Type B pancreatic cell (in vitro differentiated cells): ENCODE measurements around the gene GIMAP6. TPM values are rescaled to one million over a fixed set of nuclear protein-coding genes. Genes with fewer than 3 reads are reported as not detected.
"Not testable (repeated sequence)": the region's sequence is repeated elsewhere in the genome, so short reads cannot be mapped to it uniquely, and the experiment has no call there.

ENCODE experiments used
- DNase-seq: peaks from one replicate; pipeline ENCODE4 v3.0.0; 2021; ENCODE audit warnings: mixed read lengths; ENCODE audit not compliant: unreplicated experiment; ENCODE audit errors: extremely low spot score
- H3K27ac Mint-ChIP-seq: 2 replicates; pipeline ENCODE4 v1.8.0; 2021; ENCODE audit warnings: mild to moderate bottlenecking, mixed read lengths
- H3K27me3 Mint-ChIP-seq: 2 replicates; pipeline ENCODE4 v1.8.0; 2021; ENCODE audit warnings: mixed read lengths
- H3K36me3 Mint-ChIP-seq: 2 replicates; pipeline ENCODE4 v1.8.0; 2021; ENCODE audit warnings: mixed read lengths
- H3K4me1 Mint-ChIP-seq: one replicate; pipeline ENCODE4 v1.8.0; 2021; ENCODE audit warnings: mixed read lengths; ENCODE audit not compliant: unreplicated experiment
- H3K4me3 Mint-ChIP-seq: 2 replicates; pipeline ENCODE4 v1.8.0; 2021; ENCODE audit warnings: mild to moderate bottlenecking, mixed read lengths
- H3K9me3 Mint-ChIP-seq: 2 replicates; pipeline ENCODE4 v1.8.0; 2021; ENCODE audit warnings: mixed read lengths
- CTCF ChIP-seq: fragments of 200-600 bp; sonication (generic); conservative IDR thresholded peaks from 2 replicates; pipeline ENCODE4 v1.5.0; 2021; ENCODE audit warnings: antibody characterized with exemption, mild to moderate bottlenecking
- long read RNA-seq: library from polyadenylated mRNA; unstranded; transcript quantifications from one replicate; pipeline ENCODE4 v2.0.0, GENCODE V29; 2020
- total RNA-seq: library from RNA; stranded (reverse); gene quantifications from 2 replicates; pipeline ENCODE4 v1.2.1, GENCODE V29; 2021; ENCODE audit warnings: low replicate concordance

Gene GIMAP6
- total RNA-seq, result not detected in 2 replicates
- long read RNA-seq, result 0 reads

- no peaks in the 10 kb centered on the region for H3K4me1 Mint-ChIP-seq
- no peaks in the 10 kb centered on the region for H3K27me3 Mint-ChIP-seq
- no peak within 1 kb of the TSS for H3K27ac Mint-ChIP-seq
- H3K9me3 Mint-ChIP-seq, result no peaks in the 10 kb centered on the region
- no peak for DNase-seq
- H3K36me3 Mint-ChIP-seq, result no peaks in the 10 kb centered on the region
- TF ChIP-seq CTCF, result no peak
- no peak within 1 kb of the TSS for H3K4me3 Mint-ChIP-seq
Observed at GRCh38 chr7:150631866-150632864, at the start of gene GIMAP6. Gene GIMAP6 (minus strand): TSS chr7:150632385. CDS start chr7:150630142, 2,243 bp downstream.

GRCh38 chr7:150680364-150680763 lies 48.2 kb upstream of the GIMAP6 start:
- not testable (repeated sequence) for H3K4me3 Mint-ChIP-seq, H3K27ac Mint-ChIP-seq, H3K4me1 Mint-ChIP-seq, DNase-seq, H3K27me3 Mint-ChIP-seq, H3K36me3 Mint-ChIP-seq, H3K9me3 Mint-ChIP-seq

- H3K9me3 Mint-ChIP-seq, H3K4me1 Mint-ChIP-seq, H3K27ac Mint-ChIP-seq, H3K36me3 Mint-ChIP-seq, DNase-seq, H3K4me3 Mint-ChIP-seq, H3K27me3 Mint-ChIP-seq: not testable (repeated sequence)
Observed at GRCh38 chr7:150678601-150679000, 46.4 kb upstream of the GIMAP6 start.

- H3K4me1 Mint-ChIP-seq, H3K9me3 Mint-ChIP-seq, DNase-seq, H3K4me3 Mint-ChIP-seq, H3K27me3 Mint-ChIP-seq, H3K27ac Mint-ChIP-seq, H3K36me3 Mint-ChIP-seq: not testable (repeated sequence)
Observed at GRCh38 chr7:150676854-150677253, 44.7 kb upstream of the GIMAP6 start.

- H3K4me1 Mint-ChIP-seq, DNase-seq, H3K27ac Mint-ChIP-seq, H3K27me3 Mint-ChIP-seq, H3K4me3 Mint-ChIP-seq, H3K36me3 Mint-ChIP-seq, H3K9me3 Mint-ChIP-seq: not testable (repeated sequence)
Observed at GRCh38 chr7:150676276-150676675, 44.1 kb upstream of the GIMAP6 start.

- Mint-ChIP-seq H3K4me3 (no peak overlapping the region), H3K36me3 (no peaks in the 10 kb centered on the region), H3K27me3 (no peaks in the 10 kb centered on the region), H3K9me3 (no peaks in the 10 kb centered on the region), H3K4me1 (no peaks in the 10 kb centered on the region), H3K27ac (no peak overlapping the region)
- no peak for DNase-seq
- no peak for TF ChIP-seq CTCF
Observed at GRCh38 chr7:150675714-150676113, 43.5 kb upstream of the GIMAP6 start.

GRCh38 chr7:150671798-150672585 lies 39.8 kb upstream of the GIMAP6 start:
- not testable (repeated sequence) for H3K9me3 Mint-ChIP-seq

GRCh38 chr7:150668977-150669376 lies 36.8 kb upstream of the GIMAP6 start:
- no peak overlapping the region for H3K27ac Mint-ChIP-seq
- peaks cover 5% of the 10 kb centered on the region for H3K9me3 Mint-ChIP-seq
- H3K4me3 Mint-ChIP-seq, result no peak overlapping the region
- no peak for DNase-seq
- H3K4me1 Mint-ChIP-seq, result no peaks in the 10 kb centered on the region
- H3K36me3 Mint-ChIP-seq, result no peaks in the 10 kb centered on the region
- H3K27me3 Mint-ChIP-seq, result peaks cover 7% of the 10 kb centered on the region
- TF ChIP-seq CTCF, result no peak

More at GRCh38 chr7:150671798-150672585, 39.8 kb upstream of the GIMAP6 start:
- not testable (repeated sequence) for H3K27ac Mint-ChIP-seq, H3K4me3 Mint-ChIP-seq, H3K27me3 Mint-ChIP-seq, H3K4me1 Mint-ChIP-seq, DNase-seq, H3K36me3 Mint-ChIP-seq
